Endothelial cell of umbilical vein (primary cell): ENCODE results near the gene IGF2BP2. TPM values are rescaled to one million over a fixed set of nuclear protein-coding genes. Genes with fewer than 3 reads are reported as not detected.

Source experiments
- BruUV-seq: library from RNA; stranded (reverse); fragments of 400-500 nt; replicated peaks from 2 replicates; lab custom pipeline; 2021; lab: Mats Ljungman, UMichigan
- CTCF ChIA-PET: fragments of 300-600, 350-600 bp; sonication (Branson Sonifier 250); formaldehyde crosslinking; loops from one replicate; lab custom pipeline; 2021; ENCODE audit warnings: antibody characterized with exemption, inconsistent platforms; lab: Charles Lee
- POLR2A ChIA-PET: fragments of 300-600, 350-600 bp; sonication (Branson Sonifier 250); formaldehyde crosslinking; loops from one replicate; lab custom pipeline; 2021; ENCODE audit warnings: antibody characterized with exemption, inconsistent platforms; lab: Charles Lee
- DNase-seq: peaks from one replicate; pipeline ENCODE4 v3.0.0-alpha.2; 2011; ENCODE audit warnings: low read depth, low spot score
- FAIRE-seq: peaks from 2 replicates; lab custom pipeline; 2011; peaks lifted over from hg19 to GRCh38; lab: Jason Lieb, UNC
- H2AFZ ChIP-seq: 2 replicates; pipeline ENCODE4 v1.6.0; 2012; ENCODE audit warnings: low read depth, low read length, control low read depth, inconsistent platforms
- H3K27ac ChIP-seq: 2 replicates; pipeline ENCODE4 v1.5.1; 2011; ENCODE audit warnings: low read depth, mild to moderate bottlenecking, control low read depth, low read length, moderate library complexity; ENCODE audit not compliant: insufficient read depth
- H3K27me3 ChIP-seq, 2 experiments: 2 replicates each; pipeline versions ENCODE4 v1.6.0 to v1.6.1; 2011; ENCODE audit warnings: low read length in 2 of 2, mixed read lengths in 1 of 2; ENCODE audit not compliant: control insufficient read depth in 2 of 2, insufficient read depth in 2 of 2
- H3K36me3 ChIP-seq, 2 experiments: 2 replicates in 1 of 2; 3 replicates in 1 of 2; pipeline ENCODE4 v1.5.1; 2011; ENCODE audit warnings: low read length in 2 of 2, mild to moderate bottlenecking in 1 of 2, moderate library complexity in 1 of 2; ENCODE audit not compliant: control insufficient read depth in 2 of 2, insufficient read depth in 2 of 2; ENCODE audit errors: extremely low read depth in 1 of 2
- H3K4me1 ChIP-seq: 3 replicates; pipeline ENCODE4 v1.5.1; 2011; ENCODE audit warnings: mild to moderate bottlenecking, low read length; ENCODE audit not compliant: control insufficient read depth, insufficient read depth; ENCODE audit errors: extremely low read depth
- H3K4me2 ChIP-seq: 2 replicates; pipeline ENCODE4 v1.6.1; 2011; ENCODE audit warnings: low read length, control low read depth, mixed read lengths; ENCODE audit not compliant: insufficient read depth
- H3K4me3 ChIP-seq, 3 experiments: fragments of 200-600 bp in 1 of 3; sonication (generic), shearing (Covaris generic) in 1 of 3; replicated peaks in 1 of 3; 2 replicates each; pipeline ENCODE4 v1.5.1; 2011 to 2016; ENCODE audit warnings: control low read depth in 3 of 3, low read length in 3 of 3, mild to moderate bottlenecking in 2 of 3, inconsistent platforms in 1 of 3, low read depth in 1 of 3, moderate library complexity in 1 of 3; ENCODE audit not compliant: insufficient read depth in 1 of 3
- H3K79me2 ChIP-seq: 2 replicates; pipeline ENCODE4 v1.6.0; 2012; ENCODE audit warnings: low read length, inconsistent platforms; ENCODE audit not compliant: control insufficient read depth, insufficient read depth
- H3K9ac ChIP-seq: replicated peaks from 2 replicates; pipeline ENCODE3; 2011; ENCODE audit warnings: low read length, control low read depth; ENCODE audit not compliant: insufficient read depth; ENCODE audit errors: extremely low read depth
- H3K9me1 ChIP-seq: replicated peaks from 3 replicates; pipeline ENCODE4 v1.6.0; 2011; ENCODE audit warnings: mild to moderate bottlenecking, low read length; ENCODE audit not compliant: control insufficient read depth, insufficient read depth; ENCODE audit errors: extremely low read depth
- H3K9me3 ChIP-seq: replicated peaks from 2 replicates; pipeline ENCODE4 v1.5.1; 2012; ENCODE audit warnings: low read length, inconsistent platforms; ENCODE audit not compliant: control insufficient read depth, insufficient read depth
- H4K20me1 ChIP-seq: replicated peaks from 2 replicates; pipeline ENCODE3; 2011; ENCODE audit warnings: mild to moderate bottlenecking, low read length; ENCODE audit not compliant: control insufficient read depth, insufficient read depth; ENCODE audit errors: extremely low read depth
- EZH2 ChIP-seq: IDR thresholded peaks from 2 replicates; pipeline ENCODE4 v1.6.1; 2012; ENCODE audit warnings: borderline replicate concordance, low read depth, mild to moderate bottlenecking, moderate library complexity, low read length, inconsistent platforms; ENCODE audit not compliant: severe bottlenecking
- FOS ChIP-seq: IDR thresholded peaks from 2 replicates; pipeline ENCODE4 v1.6.1; 2011; ENCODE audit warnings: mild to moderate bottlenecking, low read length, moderate library complexity, borderline replicate concordance; ENCODE audit not compliant: insufficient read depth
- GATA2 ChIP-seq: IDR thresholded peaks from 2 replicates; pipeline ENCODE4 v1.7.0; 2011; ENCODE audit warnings: low read depth, mild to moderate bottlenecking, moderate library complexity, mixed read lengths, low read length; ENCODE audit not compliant: insufficient read length, insufficient read depth
- JUN ChIP-seq: IDR thresholded peaks from 2 replicates; pipeline ENCODE4 v1.6.1; 2011; ENCODE audit warnings: borderline replicate concordance, low read depth; ENCODE audit not compliant: insufficient read length, insufficient read depth
- MYC ChIP-seq: IDR thresholded peaks from one replicate; pipeline ENCODE4 v1.6.1; 2011; ENCODE audit warnings: mild to moderate bottlenecking, low read depth, low read length
- POLR2A ChIP-seq: IDR thresholded peaks from 2 replicates; pipeline ENCODE4 v1.6.1; 2012; ENCODE audit warnings: low read depth, mild to moderate bottlenecking, control low read depth, low read length
- POLR2AphosphoS5 ChIP-seq: IDR thresholded peaks from 2 replicates; pipeline ENCODE4 v1.6.1; 2012; ENCODE audit warnings: low read depth, mild to moderate bottlenecking, control low read depth, low read length, moderate library complexity; ENCODE audit not compliant: insufficient read depth
- dilution Hi-C: fragments of 300-500 bp; cut with MboI; formaldehyde crosslinking; loops from one replicate; pipeline ENCODE4 v1.15.0; 2019; ENCODE audit warnings: low sequenced_read_pairs; ENCODE audit not compliant: extremely low pct_ligation_motif_present
- intact Hi-C: fragments of 100-400 bp; cut with micrococcal nuclease; formaldehyde crosslinking; loops from one replicate; pipeline ENCODE4 v1.10.0; 2022
- polyA plus RNA-seq, 4 experiments: library from polyadenylated mRNA; depleted of rRNA in 3 of 4; stranded (reverse) in 3 of 4; unstranded in 1 of 4; fragments of >200 nt; gene quantifications; 2 replicates each; pipeline versions ENCODE4 v1.2.1 to v1.2.3, GENCODE V29; 2011 to 2012; ENCODE audit warnings: missing spikeins in 1 of 4
- total RNA-seq: library from RNA; stranded (reverse); gene quantifications from 2 replicates; pipeline ENCODE4 v1.2.3, GENCODE V29; 2021
- TF ChIP-seq, protein P1 (sequence below), 2 donors: IDR thresholded peaks; 1 replicate in 1 of 2; 2 replicates in 1 of 2; pipeline ENCODE4 v1.5.1; 2011; ENCODE audit warnings: low read length in 2 of 2, mild to moderate bottlenecking in 2 of 2, moderate library complexity in 2 of 2, control low read depth in 1 of 2, inconsistent platforms in 1 of 2, low read depth in 1 of 2; ENCODE audit not compliant: insufficient read depth in 1 of 2; ENCODE audit errors: extremely low read depth in 1 of 2
- TF ChIP-seq, protein P2 (sequence below): IDR thresholded peaks from 2 replicates; pipeline ENCODE4 v1.6.1; 2011; ENCODE audit not compliant: insufficient read depth, insufficient read length

Gene IGF2BP2
- total and polyA plus RNA-seq, 2 donors (not counting 3 experiments of a cell fraction or from before 2014, with no cell fraction given), result 10.7 to 130 TPM

DNA sequence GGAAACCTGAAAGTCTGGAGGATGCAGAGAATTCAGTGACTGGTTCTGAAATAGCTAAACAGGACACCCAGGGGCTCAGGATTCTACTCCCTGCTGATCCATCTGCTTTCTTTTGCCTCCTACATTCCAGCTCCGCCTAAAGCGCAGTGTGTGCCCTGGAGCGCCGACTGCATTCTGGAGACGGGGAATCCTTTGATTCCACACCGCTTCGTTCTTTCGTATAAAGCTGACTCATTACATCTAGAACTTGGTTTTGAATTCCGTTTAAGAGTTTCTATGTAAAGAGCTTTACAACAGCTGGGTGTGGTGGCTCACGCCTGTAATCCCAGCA, 177.0 kb downstream of the IGF2BP2 start:
- H3K9ac ChIP-seq, result no peak overlapping the region
- DNase-seq (no peak), FAIRE-seq (no peak)
- no TSS peak for BruUV-seq
- dilution Hi-C loops (no loop called here), intact Hi-C loops (no loop called here)
- H3K36me3 ChIP-seq, result peaks cover 22 to 38% of the 10 kb centered on the region in 2 experiments
- H4K20me1 ChIP-seq, result no peaks in the 10 kb centered on the region
- POLR2A ChIA-PET, result no interaction called here
- no peak overlapping the region for H3K4me3 ChIP-seq
- no peaks in the 10 kb centered on the region for H3K4me1 ChIP-seq
- H3K9me3 ChIP-seq, result no peaks in the 10 kb centered on the region
- H3K4me2 ChIP-seq, result no peak overlapping the region
- H3K27ac ChIP-seq, result no peak overlapping the region
- no peak overlapping the region for H2AFZ ChIP-seq
- TF ChIP-seq MYC (no peak), JUN (no peak), POLR2A (no peak), FOS (no peak), GATA2 (no peak), POLR2AphosphoS5 (no peak), EZH2 (no peak)
- TF ChIP-seq, protein P1, sequence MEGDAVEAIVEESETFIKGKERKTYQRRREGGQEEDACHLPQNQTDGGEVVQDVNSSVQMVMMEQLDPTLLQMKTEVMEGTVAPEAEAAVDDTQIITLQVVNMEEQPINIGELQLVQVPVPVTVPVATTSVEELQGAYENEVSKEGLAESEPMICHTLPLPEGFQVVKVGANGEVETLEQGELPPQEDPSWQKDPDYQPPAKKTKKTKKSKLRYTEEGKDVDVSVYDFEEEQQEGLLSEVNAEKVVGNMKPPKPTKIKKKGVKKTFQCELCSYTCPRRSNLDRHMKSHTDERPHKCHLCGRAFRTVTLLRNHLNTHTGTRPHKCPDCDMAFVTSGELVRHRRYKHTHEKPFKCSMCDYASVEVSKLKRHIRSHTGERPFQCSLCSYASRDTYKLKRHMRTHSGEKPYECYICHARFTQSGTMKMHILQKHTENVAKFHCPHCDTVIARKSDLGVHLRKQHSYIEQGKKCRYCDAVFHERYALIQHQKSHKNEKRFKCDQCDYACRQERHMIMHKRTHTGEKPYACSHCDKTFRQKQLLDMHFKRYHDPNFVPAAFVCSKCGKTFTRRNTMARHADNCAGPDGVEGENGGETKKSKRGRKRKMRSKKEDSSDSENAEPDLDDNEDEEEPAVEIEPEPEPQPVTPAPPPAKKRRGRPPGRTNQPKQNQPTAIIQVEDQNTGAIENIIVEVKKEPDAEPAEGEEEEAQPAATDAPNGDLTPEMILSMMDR (IDR thresholded peaks at IDR 0.05; ENCODE audit: extremely low read depth in 1 of 2, insufficient read depth in 1 of 2, low read depth in 1 of 2, low read length in 2 of 2), result no peak
- TF ChIP-seq, protein P2, sequence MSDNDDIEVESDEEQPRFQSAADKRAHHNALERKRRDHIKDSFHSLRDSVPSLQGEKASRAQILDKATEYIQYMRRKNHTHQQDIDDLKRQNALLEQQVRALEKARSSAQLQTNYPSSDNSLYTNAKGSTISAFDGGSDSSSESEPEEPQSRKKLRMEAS, result no peak
- no peaks in the 10 kb centered on the region for H3K9me1 ChIP-seq
- no peaks in the 10 kb centered on the region for H3K27me3 ChIP-seq
- no peaks in the 10 kb centered on the region for H3K79me2 ChIP-seq
- CTCF ChIA-PET, result interaction anchor here (1.1 to 2.0 kb wide), 2 partner anchors 9 to 12 kb away, joined by 3 to 12 read pairs; no protein-coding TSS in a partner anchor
